Testis (tissue), 2 donors: Measurements from ENCODE around the gene ADAMTSL1.

Experiments
- POLR2A ChIP-seq: fragments of 450-650 bp; IDR thresholded peaks from one replicate; pipeline ENCODE4 v1.6.1; 2017; ENCODE audit warnings: antibody characterized with exemption, mild to moderate bottlenecking, moderate library complexity
- TF ChIP-seq, protein P1 (sequence below), 3 experiments: fragments of 450-650 bp in 2 of 3; fragments of 200-600 bp in 1 of 3; sonication (generic) in 1 of 3; IDR thresholded peaks; one replicate each; pipeline ENCODE4 v1.5.1; 2016 to 2019; ENCODE audit warnings: antibody characterized with exemption in 3 of 3, mild to moderate bottlenecking in 2 of 3, moderate library complexity in 1 of 3

DNA sequence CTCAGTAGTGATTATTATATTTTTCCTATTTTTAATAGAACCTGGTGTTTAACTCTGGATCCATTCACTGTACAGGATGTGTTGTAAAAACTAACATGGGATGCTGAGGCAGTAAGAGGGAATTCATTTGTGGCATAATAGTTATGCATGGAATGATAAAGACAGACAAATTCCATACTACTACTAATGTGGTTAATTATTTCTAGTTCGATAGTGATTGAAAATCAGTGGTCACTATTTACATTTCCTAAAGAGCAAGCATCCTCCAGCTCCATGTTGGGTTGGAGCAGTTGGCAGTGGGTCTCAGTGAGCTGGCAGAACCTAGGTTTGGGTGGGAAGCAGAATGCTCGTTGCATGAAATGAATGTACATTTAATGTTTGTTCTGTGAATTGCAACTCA, 436.5 kb downstream of the ADAMTSL1 start:
- TF ChIP-seq, protein P1, sequence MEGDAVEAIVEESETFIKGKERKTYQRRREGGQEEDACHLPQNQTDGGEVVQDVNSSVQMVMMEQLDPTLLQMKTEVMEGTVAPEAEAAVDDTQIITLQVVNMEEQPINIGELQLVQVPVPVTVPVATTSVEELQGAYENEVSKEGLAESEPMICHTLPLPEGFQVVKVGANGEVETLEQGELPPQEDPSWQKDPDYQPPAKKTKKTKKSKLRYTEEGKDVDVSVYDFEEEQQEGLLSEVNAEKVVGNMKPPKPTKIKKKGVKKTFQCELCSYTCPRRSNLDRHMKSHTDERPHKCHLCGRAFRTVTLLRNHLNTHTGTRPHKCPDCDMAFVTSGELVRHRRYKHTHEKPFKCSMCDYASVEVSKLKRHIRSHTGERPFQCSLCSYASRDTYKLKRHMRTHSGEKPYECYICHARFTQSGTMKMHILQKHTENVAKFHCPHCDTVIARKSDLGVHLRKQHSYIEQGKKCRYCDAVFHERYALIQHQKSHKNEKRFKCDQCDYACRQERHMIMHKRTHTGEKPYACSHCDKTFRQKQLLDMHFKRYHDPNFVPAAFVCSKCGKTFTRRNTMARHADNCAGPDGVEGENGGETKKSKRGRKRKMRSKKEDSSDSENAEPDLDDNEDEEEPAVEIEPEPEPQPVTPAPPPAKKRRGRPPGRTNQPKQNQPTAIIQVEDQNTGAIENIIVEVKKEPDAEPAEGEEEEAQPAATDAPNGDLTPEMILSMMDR (IDR thresholded peaks at IDR 0.05) = no peak
- no peak for TF ChIP-seq POLR2A
